HEK293 (cell line): ENCODE data around the gene RBMS1.

ENCODE experiments used
- CTCF ChIA-PET: fragments of 350-600 bp; formaldehyde crosslinking; extraction: SDS; loops from one replicate; lab custom pipeline; 2021; ENCODE audit warnings: antibody characterized with exemption; lab: Yijun Ruan, JAX
- POLR2A ChIA-PET: fragments of 300-600 bp; formaldehyde crosslinking; extraction: SDS; loops from one replicate; lab custom pipeline; 2020; ENCODE audit warnings: antibody characterized with exemption, inconsistent platforms; lab: Yijun Ruan, JAX
- H3K27ac ChIP-seq: fragments of 200-500 bp; sonication (Bioruptor generic); 2 replicates; pipeline ENCODE4 v1.5.1; 2014; ENCODE audit warnings: low read depth, low read length, control low read depth, inconsistent platforms; ENCODE audit errors: extremely low read depth
- H3K36me3 ChIP-seq, 2 experiments: fragments of 200-500 bp in 1 of 2; sonication (Bioruptor generic) in 1 of 2; 1 replicate in 1 of 2; 2 replicates in 1 of 2; pipeline ENCODE4 v1.5.1; 2014 to 2017; ENCODE audit warnings: inconsistent platforms in 2 of 2, low read length in 2 of 2; ENCODE audit not compliant: control insufficient read depth in 2 of 2, insufficient read depth in 1 of 2
- H3K4me1 ChIP-seq: fragments of 200-500 bp; sonication (Bioruptor generic); 2 replicates; pipeline ENCODE4 v1.5.1; 2014; ENCODE audit warnings: mild to moderate bottlenecking, low read length, inconsistent platforms; ENCODE audit not compliant: control insufficient read depth, insufficient read depth
- H3K4me3 ChIP-seq: 2 replicates; pipeline ENCODE4 v1.5.1; 2011; ENCODE audit warnings: low read depth, mild to moderate bottlenecking, control low read depth, low read length, moderate library complexity
- H3K9me3 ChIP-seq: fragments of 200-500 bp; sonication (Bioruptor generic); 2 replicates; pipeline ENCODE4 v1.5.1; 2014; ENCODE audit warnings: low read depth, low read length, inconsistent platforms; ENCODE audit not compliant: control insufficient read depth, insufficient read depth
- PRDM10 ChIP-seq: fragments of 450-650 bp; formaldehyde crosslinking; IDR thresholded peaks from 2 replicates; pipeline ENCODE4 v1.5.1; 2016; ENCODE audit warnings: missing biosample characterization, missing genetic modification characterization
- PRDM6 ChIP-seq: fragments of 450-650 bp; formaldehyde crosslinking; IDR thresholded peaks from 2 replicates; pipeline ENCODE4 v1.5.1; 2017; ENCODE audit warnings: missing biosample characterization, missing genetic modification characterization
- SALL2 ChIP-seq: fragments of 450-650 bp; formaldehyde crosslinking; IDR thresholded peaks from 2 replicates; pipeline ENCODE4 v1.5.0; 2017; ENCODE audit warnings: missing biosample characterization, mild to moderate bottlenecking, missing genetic modification characterization, borderline replicate concordance
- WT1 ChIP-seq: fragments of 450-650 bp; formaldehyde crosslinking; IDR thresholded peaks from 2 replicates; pipeline ENCODE4 v1.5.1; 2016; ENCODE audit warnings: missing biosample characterization, missing genetic modification characterization
- ZBTB1 ChIP-seq: fragments of 450-650 bp; formaldehyde crosslinking; IDR thresholded peaks from 2 replicates; pipeline ENCODE4 v1.5.1; 2016; ENCODE audit warnings: missing biosample characterization, missing genetic modification characterization
- ZBTB8A ChIP-seq: fragments of 450-650 bp; formaldehyde crosslinking; IDR thresholded peaks from 2 replicates; pipeline ENCODE4 v1.5.1; 2016; ENCODE audit warnings: missing biosample characterization, missing genetic modification characterization
- ZNF175 ChIP-seq: fragments of 450-650 bp; formaldehyde crosslinking; IDR thresholded peaks from 2 replicates; pipeline ENCODE4 v1.5.1; 2016; ENCODE audit warnings: missing biosample characterization, missing genetic modification characterization
- ZNF221 ChIP-seq: fragments of 450-650 bp; formaldehyde crosslinking; IDR thresholded peaks from 2 replicates; pipeline ENCODE4 v1.5.1; 2017; ENCODE audit warnings: missing biosample characterization, missing genetic modification characterization, borderline replicate concordance
- ZNF341 ChIP-seq: fragments of 450-650 bp; formaldehyde crosslinking; IDR thresholded peaks from 2 replicates; pipeline ENCODE4; 2016; ENCODE audit warnings: low read depth, missing biosample characterization, missing genetic modification characterization
- ZNF398 ChIP-seq: fragments of 450-650 bp; formaldehyde crosslinking; IDR thresholded peaks from 2 replicates; pipeline ENCODE4 v1.5.1; 2017; ENCODE audit warnings: missing biosample characterization, missing genetic modification characterization
- ZNF501 ChIP-seq: fragments of 450-650 bp; formaldehyde crosslinking; IDR thresholded peaks from 2 replicates; pipeline ENCODE4 v1.5.1; 2016; ENCODE audit warnings: missing biosample characterization, missing genetic modification characterization
- ZSCAN18 ChIP-seq: fragments of 450-650 bp; formaldehyde crosslinking; IDR thresholded peaks from 2 replicates; pipeline ENCODE4 v1.5.1; 2016; ENCODE audit warnings: missing biosample characterization, missing genetic modification characterization
- TF ChIP-seq, protein P1 (sequence below): fragments of 450-650 bp; formaldehyde crosslinking; IDR thresholded peaks from 2 replicates; pipeline ENCODE4; 2016; ENCODE audit warnings: missing biosample characterization, missing genetic modification characterization

The RBMS1 gene

DNA sequence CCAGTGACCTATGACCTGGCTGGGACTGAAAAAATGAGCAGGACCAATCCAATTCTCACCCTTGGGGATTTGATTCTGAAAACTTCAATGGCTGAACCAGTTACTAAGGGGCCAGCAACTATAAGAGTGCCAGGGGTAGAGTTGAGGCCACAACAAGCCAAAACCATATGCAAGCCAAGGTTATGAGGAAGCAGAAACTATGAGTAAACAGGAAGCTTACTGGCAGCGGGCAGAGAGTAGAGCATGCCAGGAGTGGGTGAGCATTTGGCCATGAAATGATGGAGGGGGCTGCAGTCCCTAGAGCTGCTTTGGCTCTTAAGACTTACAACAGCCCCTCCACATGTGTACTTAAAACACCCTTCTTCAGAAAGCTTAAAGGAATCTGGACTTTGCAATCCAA lies 82.4 kb downstream of the RBMS1 start (continued):
- TF ChIP-seq ZNF398 (tag by site-specific recombination), result no peak
- TF ChIP-seq ZBTB1, result no peak
- TF ChIP-seq ZNF501 (tag by site-specific recombination), result no peak
- TF ChIP-seq ZBTB8A, result no peak
- no peak for TF ChIP-seq SALL2
- TF ChIP-seq WT1, result no peak
- TF ChIP-seq, protein P1, sequence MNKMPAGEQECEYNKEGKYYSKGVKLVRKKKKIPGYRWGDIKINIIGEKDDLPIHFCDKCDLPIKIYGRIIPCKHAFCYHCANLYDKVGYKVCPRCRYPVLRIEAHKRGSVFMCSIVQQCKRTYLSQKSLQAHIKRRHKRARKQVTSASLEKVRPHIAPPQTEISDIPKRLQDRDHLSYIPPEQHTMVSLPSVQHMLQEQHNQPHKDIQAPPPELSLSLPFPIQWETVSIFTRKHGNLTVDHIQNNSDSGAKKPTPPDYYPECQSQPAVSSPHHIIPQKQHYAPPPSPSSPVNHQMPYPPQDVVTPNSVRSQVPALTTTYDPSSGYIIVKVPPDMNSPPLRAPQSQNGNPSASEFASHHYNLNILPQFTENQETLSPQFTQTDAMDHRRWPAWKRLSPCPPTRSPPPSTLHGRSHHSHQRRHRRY (tag by site-specific recombination), result no peak
- TF ChIP-seq ZSCAN18, result no peak

DNA sequence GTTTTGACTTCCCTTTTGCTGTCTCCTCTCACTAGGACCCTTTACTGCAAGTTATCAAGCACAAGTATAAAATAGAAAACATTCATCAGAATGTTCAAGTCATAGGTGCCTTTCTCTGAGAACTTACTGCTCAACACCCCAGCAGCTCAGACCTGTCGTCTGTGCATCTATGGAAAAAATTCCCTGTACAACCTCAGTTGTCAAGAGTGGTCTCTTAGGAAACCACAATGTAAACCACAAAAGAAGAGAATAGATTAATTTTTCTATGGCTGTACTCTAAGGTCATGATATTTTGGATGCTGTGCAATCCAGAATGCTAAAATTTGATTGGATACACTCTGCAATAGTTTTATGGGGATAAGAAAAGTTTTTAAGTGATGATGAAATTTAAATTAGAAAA lies 84.1 kb downstream of the RBMS1 start:
- Histone ChIP-seq H3K4me1 (peaks cover 13% of the 10 kb centered on the region), H3K36me3 (no peaks in the 10 kb centered on the region), H3K27ac (no peak overlapping the region), H3K9me3 (no peaks in the 10 kb centered on the region), H3K4me3 (no peak overlapping the region)
- ChIA-PET POLR2A (no interaction called here), CTCF (no interaction called here)
- no peak for TF ChIP-seq ZNF221 (tag by site-specific recombination)
- TF ChIP-seq PRDM6 (tag by site-specific recombination), result no peak

GRCh38 chr2:160408959-160409291 lies 84.7 kb downstream of the RBMS1 start:
- Histone ChIP-seq H3K4me3 (no peak overlapping the region), H3K36me3 (no peaks in the 10 kb centered on the region), H3K4me1 (peaks cover 13% of the 10 kb centered on the region), H3K9me3 (no peaks in the 10 kb centered on the region)
- TF ChIP-seq ZNF175 (tag by site-specific recombination) (no peak), PRDM10 (tag by site-specific recombination) (0 out of 2 replicates have a peak, but pooled peaks have one; percentile 45), ZNF341 (tag by site-specific recombination) (no peak)
- TF ChIP-seq, all 188 proteins: peak for 1
- no peak overlapping the region for H3K27ac ChIP-seq
- CTCF ChIA-PET, result no interaction called here
- POLR2A ChIA-PET, result no interaction called here
